Gastroesophageal sphincter (tissue), 3 donors: Measurements from ENCODE around the gene RPLP2.

Source experiments
- CTCF ChIP-seq, 4 experiments: fragments of 200-600 bp in 2 of 4; fragments of 450-650 bp in 2 of 4; sonication (generic) in 1 of 4; IDR thresholded peaks; one replicate each; pipeline ENCODE4 v1.5.1; 2017 to 2019; ENCODE audit warnings: antibody characterized with exemption in 4 of 4, mild to moderate bottlenecking in 2 of 4, moderate library complexity in 2 of 4
- EP300 ChIP-seq: sonication (generic); formaldehyde crosslinking; IDR thresholded peaks from one replicate; pipeline ENCODE4 v1.6.1; 2017; ENCODE audit warnings: antibody characterized with exemption, mild to moderate bottlenecking
- POLR2A ChIP-seq, 2 donors: fragments of 450-650 bp; IDR thresholded peaks; one replicate each; pipeline ENCODE4 v1.6.1; 2017; ENCODE audit warnings: antibody characterized with exemption in 2 of 2, mild to moderate bottlenecking in 2 of 2, moderate library complexity in 1 of 2

GRCh38 chr11:827897-828192 lies 18.1 kb downstream of the RPLP2 start, which contains the start of gene CRACR2B:
- TF ChIP-seq CTCF (IDR thresholded peaks at IDR 0.05) (no peak), EP300 (no peak), POLR2A (IDR thresholded peaks at IDR 0.05) (no peak)
